GM06990 (cell line): ENCODE data around the gene CAMTA1.

Experiments used
- DNase-seq: peaks from one replicate; pipeline ENCODE4 v3.0.0-alpha.2; 2011; ENCODE audit not compliant: insufficient read length; ENCODE audit errors: extremely low read depth
- H3K27me3 ChIP-seq: replicated peaks from 2 replicates; pipeline ENCODE4 v1.6.0; 2011; ENCODE audit warnings: low read length; ENCODE audit not compliant: control insufficient read depth, insufficient read depth
- H3K36me3 ChIP-seq: 2 replicates; pipeline ENCODE4 v1.5.1; 2011; ENCODE audit warnings: low read length; ENCODE audit not compliant: control insufficient read depth, insufficient read depth
- H3K4me3 ChIP-seq: replicated peaks from 2 replicates; pipeline ENCODE4 v1.5.1; 2011; ENCODE audit warnings: low read depth, mild to moderate bottlenecking, control low read depth, low read length
- CTCF ChIP-seq: IDR thresholded peaks from 2 replicates; pipeline ENCODE4 v1.5.1; 2011; ENCODE audit warnings: low read length, control low read depth, mild to moderate bottlenecking, inconsistent platforms; ENCODE audit not compliant: insufficient read depth, poor library complexity, severe bottlenecking

The CAMTA1 gene

GRCh38 chr1:7473223-7474142, 688.2 kb downstream of the CAMTA1 start:
- H3K4me3 ChIP-seq, result no peak overlapping the region
- DNase-seq, result no peak
- H3K27me3 ChIP-seq, result no peaks in the 10 kb centered on the region; the same call in 1 of the 2 replicates
- H3K36me3 ChIP-seq, result no peaks in the 10 kb centered on the region
- no peak for TF ChIP-seq CTCF

- no peaks in the 10 kb centered on the region for H3K36me3 ChIP-seq
- TF ChIP-seq CTCF, result no peak
- no peak overlapping the region for H3K4me3 ChIP-seq
- no peak for DNase-seq
- H3K27me3 ChIP-seq, result no peaks in the 10 kb centered on the region
Measured at GRCh38 chr1:7474143-7474490, 688.9 kb downstream of the CAMTA1 start.

GRCh38 chr1:7474786-7475502, 689.7 kb downstream of the CAMTA1 start:
- Histone ChIP-seq H3K4me3 (no peak overlapping the region), H3K36me3 (no peaks in the 10 kb centered on the region), H3K27me3 (no peaks in the 10 kb centered on the region)
- TF ChIP-seq CTCF, result no peak
- DNase-seq, result no peak

- Histone ChIP-seq H3K36me3 (no peaks in the 10 kb centered on the region), H3K27me3 (no peaks in the 10 kb centered on the region; the same call in 1 of the 2 replicates), H3K4me3 (no peak overlapping the region)
- TF ChIP-seq CTCF, result no peak
- DNase-seq, result no peak
Measured at GRCh38 chr1:7475691-7476090, 690.4 kb downstream of the CAMTA1 start.

GRCh38 chr1:7476402-7476801, 691.1 kb downstream of the CAMTA1 start:
- no peak for DNase-seq
- no peaks in the 10 kb centered on the region for H3K36me3 ChIP-seq
- no peak for TF ChIP-seq CTCF
- no peak overlapping the region for H3K4me3 ChIP-seq
- H3K27me3 ChIP-seq, result no peaks in the 10 kb centered on the region; the same call in none of the 2 replicates
